D721Med (cell line): ENCODE data around the gene RYR2.

Source experiments
- DNase-seq: peaks from one replicate; pipeline ENCODE4 v3.0.0; 2011; ENCODE audit warnings: low spot score; ENCODE audit not compliant: insufficient read length
- FAIRE-seq: peaks from 2 replicates; lab custom pipeline; 2011; peaks lifted over from hg19 to GRCh38; lab: Jason Lieb, UNC
- TF ChIP-seq, protein P1 (sequence below): IDR thresholded peaks from 2 replicates; pipeline ENCODE4 v1.5.1; 2012; ENCODE audit warnings: mild to moderate bottlenecking, control low read depth; ENCODE audit not compliant: insufficient read depth; ENCODE audit errors: missing control alignments

The RYR2 gene

GRCh38 chr1:237070519-237070918 is 28.5 kb downstream of the RYR2 start:
- FAIRE-seq, result no peak
- DNase-seq, result no peak
- TF ChIP-seq, protein P1, sequence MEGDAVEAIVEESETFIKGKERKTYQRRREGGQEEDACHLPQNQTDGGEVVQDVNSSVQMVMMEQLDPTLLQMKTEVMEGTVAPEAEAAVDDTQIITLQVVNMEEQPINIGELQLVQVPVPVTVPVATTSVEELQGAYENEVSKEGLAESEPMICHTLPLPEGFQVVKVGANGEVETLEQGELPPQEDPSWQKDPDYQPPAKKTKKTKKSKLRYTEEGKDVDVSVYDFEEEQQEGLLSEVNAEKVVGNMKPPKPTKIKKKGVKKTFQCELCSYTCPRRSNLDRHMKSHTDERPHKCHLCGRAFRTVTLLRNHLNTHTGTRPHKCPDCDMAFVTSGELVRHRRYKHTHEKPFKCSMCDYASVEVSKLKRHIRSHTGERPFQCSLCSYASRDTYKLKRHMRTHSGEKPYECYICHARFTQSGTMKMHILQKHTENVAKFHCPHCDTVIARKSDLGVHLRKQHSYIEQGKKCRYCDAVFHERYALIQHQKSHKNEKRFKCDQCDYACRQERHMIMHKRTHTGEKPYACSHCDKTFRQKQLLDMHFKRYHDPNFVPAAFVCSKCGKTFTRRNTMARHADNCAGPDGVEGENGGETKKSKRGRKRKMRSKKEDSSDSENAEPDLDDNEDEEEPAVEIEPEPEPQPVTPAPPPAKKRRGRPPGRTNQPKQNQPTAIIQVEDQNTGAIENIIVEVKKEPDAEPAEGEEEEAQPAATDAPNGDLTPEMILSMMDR, result no peak

DNA sequence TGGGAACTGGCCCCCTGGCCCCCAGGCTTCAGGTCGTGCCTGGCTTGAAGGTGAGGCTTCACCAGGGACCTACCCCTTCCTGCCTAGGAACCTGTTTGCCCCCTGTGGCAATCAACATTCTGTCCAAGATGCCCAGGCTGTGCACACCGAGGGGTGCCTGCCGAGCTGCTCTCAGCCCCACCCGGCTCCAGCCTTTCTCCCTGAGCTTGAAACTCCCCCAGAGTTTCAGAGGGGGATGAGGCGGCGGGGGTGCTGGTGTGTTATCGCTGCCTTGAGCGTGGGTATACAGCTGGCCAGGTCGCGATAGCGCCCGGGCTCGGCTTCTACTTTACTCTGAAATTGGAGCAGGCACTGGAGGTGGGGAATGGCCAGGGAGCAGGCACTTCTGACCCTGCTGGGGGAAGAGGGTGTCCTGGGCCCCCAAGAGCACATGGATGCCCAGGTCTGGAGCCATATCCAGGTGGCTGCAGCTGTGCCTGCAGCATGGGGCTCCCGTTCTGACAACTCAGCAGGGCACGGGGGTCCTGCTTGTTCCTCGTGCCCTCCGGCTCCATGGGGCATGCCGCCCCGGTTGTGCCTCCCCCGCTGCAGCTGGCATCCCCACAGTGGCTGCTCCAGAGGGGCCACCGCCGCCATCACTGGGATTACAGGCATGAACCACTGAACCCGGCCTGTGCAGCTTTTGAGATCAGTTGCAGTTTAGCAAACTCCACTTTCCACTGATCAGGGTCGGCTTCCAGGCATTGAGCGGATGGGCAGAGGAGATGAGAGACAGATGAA is 29.8 kb downstream of the RYR2 start:
- DNase-seq, result no peak
- TF ChIP-seq, protein P1, result no peak
- no peak for FAIRE-seq

DNA sequence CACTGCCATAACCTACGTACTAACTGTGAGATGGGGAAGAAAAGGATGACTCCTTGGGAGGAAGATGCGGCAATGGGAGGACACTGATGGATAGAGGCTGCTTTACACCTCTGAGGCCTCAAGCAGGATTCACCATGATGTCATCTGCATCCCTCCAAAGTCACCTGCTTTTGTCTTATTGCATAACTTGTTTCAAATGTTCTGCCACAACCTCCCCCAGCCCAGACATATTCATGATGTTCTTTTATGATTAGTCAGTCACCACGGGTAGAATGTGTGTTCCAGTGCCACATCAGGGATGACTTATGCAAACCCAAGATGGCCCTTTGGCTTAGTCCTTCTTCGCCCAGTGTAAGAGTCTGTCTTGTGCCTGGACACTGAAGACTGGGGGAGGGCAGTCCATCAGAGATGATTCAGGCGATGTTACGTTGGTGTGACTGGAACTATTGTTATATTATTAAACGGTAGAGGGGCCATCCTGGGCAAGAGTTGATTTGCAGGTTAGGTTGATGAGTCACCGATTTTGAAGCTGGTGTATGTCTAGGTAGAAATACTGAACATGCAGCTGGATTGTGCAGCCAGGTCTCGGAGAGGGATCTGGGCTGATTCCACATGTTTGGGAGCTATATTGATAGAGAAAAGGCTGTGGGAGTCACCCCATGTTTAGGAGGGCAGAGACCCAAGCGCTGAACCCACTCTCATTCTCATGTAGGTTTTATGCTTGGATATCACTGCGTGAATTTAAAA is 32.6 kb downstream of the RYR2 start:
- TF ChIP-seq, protein P1, result no peak
- no peak for FAIRE-seq
- DNase-seq, result no peak

GRCh38 chr1:237084341-237085077 is 42.5 kb downstream of the RYR2 start:
- DNase-seq, result no peak
- TF ChIP-seq, protein P1, result no peak
- FAIRE-seq, result no peak

DNA sequence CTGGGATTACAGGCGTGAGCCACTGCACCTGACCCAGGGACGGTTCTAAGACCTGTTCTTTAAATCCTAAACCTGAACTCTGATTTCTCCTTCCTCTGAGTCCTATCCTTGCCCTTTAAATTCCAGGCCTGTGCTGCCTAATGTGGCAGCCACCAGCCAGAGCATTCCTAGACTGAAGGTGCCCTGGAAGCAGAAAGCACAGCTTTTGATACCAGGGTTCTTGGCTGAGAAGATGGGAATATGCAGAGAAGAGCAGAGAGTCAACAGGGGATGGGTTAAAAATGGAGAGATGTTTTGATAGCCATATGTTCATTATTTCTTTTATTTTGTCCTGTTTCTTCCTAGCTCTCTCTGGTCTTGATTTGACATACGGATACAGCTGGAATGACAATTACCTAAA is 49.7 kb downstream of the RYR2 start:
- TF ChIP-seq, protein P1, result no peak
- DNase-seq (no peak), FAIRE-seq (no peak)

DNA sequence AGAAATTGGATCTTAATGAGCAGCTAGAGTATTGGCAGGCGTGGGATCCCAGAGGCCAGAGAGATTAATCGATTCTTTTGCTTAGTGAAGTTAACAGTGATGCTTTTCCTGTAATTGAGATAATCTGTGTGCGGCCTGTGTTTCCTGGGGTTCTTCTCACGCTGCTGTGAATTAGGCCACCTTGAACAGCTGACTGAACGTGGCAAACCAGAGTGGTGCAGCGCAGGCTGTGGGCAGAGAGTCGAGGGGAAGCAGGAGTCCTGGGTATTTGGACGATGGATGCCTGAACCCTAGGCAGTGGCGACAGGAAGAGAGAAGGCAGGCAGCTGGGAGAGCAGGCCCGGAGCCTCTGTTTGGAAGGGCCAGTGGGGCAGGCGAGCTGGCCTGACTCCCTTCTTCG is 51.7 kb downstream of the RYR2 start:
- no peak for DNase-seq
- TF ChIP-seq, protein P1, result no peak
- FAIRE-seq, result no peak

DNA sequence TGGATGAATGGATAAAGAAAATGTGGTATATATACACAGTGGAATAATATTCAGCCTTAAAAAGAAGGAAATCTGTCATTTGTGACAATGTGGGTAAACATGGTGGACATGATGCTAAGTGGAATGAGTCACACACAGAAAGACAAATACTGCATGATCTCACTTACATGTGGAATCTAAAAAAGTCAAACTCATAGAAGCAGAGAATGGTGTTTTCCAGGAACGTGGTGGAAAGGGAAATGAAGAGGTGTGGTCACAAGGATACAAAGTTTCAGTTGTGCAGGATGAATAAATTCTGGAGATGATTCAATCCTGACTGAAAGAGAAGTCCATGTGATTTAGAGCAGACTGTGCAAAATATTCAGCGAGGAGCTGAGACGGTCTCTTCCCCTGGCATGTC is 56.6 kb downstream of the RYR2 start:
- FAIRE-seq (no peak), DNase-seq (no peak)
- TF ChIP-seq, protein P1, result no peak
